TTC549 (cell line): Measurements from ENCODE around the gene KCNK1.
"Not testable (repeated sequence)": the region's sequence is repeated elsewhere in the genome, so short reads cannot be mapped to it uniquely, and the experiment has no call there.

Experiments
- FAIRE-seq: peaks from 2 replicates; lab custom pipeline; 2012; peaks lifted over from hg19 to GRCh38; lab: Jason Lieb, UNC

The KCNK1 gene

DNA sequence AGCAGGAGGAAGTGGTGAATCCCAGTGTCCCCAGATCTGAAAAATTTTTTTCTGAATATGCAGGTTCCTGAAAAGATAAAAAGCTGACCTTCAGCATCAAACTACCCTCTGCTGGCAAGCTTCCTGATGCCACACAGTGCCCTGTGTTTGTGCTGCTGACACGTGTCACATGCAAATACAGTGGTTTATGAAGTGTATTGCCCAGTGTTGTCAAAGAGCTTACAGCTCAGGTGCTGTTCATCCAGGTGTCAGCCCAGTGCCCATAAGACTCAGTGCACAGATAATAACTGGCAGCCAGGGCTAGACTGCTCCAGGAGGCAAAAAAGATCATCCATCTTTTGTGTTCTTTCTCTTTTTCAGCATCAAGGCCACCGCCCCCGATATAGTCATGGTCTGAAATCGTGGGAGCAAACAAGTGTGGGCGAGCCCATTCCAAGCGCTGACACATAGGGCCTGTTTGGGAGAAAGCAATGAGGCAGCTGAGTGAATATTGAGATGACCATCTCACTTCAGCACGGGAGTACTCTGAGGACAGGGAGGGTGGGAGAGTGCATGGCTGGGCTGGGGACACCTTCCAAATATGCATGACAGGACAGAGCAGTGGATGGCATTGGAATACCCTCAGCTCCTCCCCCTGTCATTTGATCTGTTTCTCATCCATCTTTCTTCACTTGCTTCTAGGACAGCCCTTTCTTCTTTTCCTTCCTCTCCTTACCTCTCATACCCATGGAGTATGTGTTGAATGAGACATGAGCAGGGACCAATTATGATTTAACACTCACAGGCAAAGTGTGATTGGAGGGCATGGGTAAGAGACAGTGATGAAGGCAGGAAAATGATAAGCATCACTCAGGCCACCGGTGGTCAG, 6.4 kb upstream of the KCNK1 start:
- FAIRE-seq: no peak

DNA sequence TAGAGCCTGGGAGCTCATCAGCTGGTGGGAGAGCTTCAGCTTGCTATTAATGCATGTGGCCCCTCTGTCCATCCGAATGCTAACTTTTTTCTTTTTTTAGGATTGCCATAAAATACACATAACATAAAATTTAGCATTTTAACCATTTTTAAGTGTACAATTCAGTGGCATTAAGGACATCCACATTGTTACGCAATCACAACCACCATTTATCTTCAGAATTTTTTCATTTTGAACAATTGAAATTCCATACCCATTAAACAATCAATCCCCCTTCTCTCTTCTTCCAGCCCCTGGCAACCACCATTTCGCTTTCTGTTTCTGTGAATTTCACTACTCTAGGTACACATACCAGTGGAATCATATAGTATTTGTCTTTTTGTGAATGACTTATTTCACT, 4.9 kb upstream of the KCNK1 start:
- FAIRE-seq: no peak

GRCh38 chr1:233609926-233610325, 4.0 kb upstream of the KCNK1 start:
- no peak for FAIRE-seq

DNA sequence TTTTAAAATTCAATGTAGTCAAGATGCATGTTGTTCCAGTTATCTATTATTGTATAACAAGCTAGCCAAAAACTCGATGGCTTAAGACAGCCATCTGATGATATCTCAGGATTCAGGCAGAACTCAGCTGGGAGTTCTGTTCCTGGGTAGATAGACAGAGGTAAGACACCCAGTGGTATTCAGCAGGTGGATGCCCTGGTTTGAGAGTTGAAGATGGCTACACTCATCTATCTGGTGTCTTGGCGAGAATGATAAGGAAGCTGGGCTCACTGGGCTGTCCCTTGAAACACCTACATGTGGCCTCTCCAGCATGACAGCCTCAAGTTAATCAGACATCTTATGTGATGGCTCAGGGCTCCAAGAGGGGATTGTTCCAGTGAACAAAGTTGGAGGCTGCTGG, 3.3 kb upstream of the KCNK1 start:
- FAIRE-seq: no peak

DNA sequence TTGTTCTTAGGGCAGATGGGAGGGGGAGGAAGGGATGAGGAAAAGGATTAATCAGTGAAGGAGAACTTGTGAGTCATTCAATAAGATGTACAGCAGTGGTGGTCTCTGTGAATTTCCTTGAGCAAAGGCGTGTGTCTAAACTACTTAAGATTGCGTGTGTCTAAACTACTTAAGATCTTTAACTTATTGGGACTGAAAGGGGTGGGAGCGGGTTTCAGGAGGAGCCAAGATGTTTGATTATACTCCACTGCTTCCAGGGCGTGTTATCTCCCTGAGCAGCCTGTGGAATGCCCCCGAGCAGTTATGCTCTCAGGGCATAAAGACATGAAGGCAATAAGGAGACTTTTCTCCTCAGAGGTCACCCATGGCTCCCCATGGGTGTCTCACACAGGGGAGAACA, 2.5 kb upstream of the KCNK1 start:
- not testable (repeated sequence) for FAIRE-seq

GRCh38 chr1:233614173-233614742, 352 bp downstream of the KCNK1 start:
- FAIRE-seq: no peak

DNA sequence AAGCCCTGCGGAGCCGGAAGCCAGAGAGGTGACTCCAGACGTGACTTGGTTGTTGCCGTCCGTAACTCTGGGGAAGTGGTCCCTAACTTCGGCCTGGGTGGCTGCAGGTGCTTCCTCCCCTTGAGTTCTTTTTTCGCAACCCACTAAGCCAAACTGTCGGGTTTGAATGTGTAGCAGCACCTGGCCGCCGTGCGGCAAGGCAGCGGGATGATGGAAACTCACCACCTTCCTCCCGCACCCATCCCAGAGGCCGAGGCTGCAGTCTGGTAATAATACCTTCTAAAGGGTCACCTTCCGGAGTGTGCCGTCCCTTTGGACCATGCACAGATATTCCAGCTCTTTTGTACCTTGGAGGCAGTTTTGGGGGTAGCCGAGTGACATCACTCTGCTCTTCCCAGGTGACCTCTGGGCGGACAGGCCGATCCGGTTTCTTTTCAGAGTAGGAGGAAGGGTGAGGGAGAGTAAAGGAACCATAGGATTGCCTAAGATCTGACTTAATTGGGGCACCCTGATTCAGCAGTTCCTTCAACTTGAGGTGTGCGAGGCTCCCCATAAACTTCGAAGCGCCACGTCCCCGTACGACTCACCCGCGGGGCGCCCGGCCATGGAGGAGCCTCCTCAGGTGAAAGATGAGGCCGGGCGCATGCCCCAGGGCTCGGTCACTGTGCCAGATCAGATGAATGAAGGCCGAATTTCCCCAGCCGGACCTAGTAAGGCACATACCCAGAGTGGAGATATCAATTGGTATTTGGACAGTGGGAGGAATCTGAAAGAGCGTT, 1.0 kb downstream of the KCNK1 start:
- no peak for FAIRE-seq

DNA sequence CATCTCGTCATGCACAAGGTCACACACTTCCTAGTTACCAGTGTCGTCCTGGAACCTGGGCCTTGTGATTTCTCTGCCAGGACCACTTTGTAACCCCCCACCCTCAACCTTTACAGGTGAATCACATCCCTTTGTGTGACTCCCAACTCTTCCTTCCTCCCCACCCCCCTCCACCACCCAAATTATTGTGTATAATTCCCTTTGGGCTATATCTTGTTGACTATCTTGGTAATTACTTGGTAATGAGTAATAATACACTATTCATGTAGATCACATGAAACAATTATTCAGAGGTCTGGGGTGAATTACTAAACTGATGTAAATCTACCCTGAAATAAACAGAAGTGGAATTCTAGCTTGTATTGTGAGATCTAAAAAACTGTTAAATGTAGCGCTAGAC, 1.7 kb downstream of the KCNK1 start:
- FAIRE-seq: no peak

- FAIRE-seq: no peak
These were observed 3.1 kb downstream of the KCNK1 start for GRCh38 chr1:233617025-233617424.

DNA sequence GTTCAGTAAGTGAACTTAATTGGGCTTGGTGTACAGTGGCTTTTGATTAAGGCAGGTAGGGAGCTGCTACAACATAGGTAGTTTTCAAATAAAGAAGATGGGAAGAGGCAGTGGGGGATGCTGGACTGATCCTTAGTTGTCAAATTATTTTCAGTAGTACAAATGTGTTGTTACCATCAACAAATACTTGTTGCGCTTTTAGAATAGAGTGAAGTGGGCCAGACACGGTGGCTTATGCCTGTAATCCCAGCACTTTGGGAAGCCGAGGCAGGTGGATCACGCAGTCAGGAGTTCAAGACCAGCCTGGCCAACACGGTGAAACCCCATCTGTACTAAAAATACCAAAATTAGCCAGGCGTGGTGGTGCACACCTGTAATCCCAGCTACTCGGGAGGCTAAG, 5.5 kb downstream of the KCNK1 start:
- not testable (repeated sequence) for FAIRE-seq

DNA sequence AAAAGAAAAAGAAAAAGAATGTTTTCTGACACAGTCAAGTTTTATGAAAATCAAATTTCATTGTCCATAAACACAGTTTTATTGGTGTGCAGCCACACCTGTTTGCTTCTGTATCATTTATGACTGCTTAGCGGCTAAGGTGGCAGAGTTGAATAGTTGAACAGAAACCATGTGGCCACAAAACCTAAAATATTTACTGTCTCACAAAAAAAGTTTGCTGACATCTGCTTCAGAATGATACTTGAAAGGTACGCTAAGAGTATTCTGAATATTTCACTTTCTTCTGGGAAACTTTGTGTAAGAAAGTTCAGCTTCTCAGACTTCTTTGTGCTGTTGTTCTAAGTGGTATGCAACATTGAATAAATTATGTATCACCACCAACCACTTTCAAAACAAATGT, 6.2 kb downstream of the KCNK1 start:
- no peak for FAIRE-seq

GRCh38 chr1:233621923-233622322, 8.0 kb downstream of the KCNK1 start:
- FAIRE-seq: no peak

- no peak for FAIRE-seq
These were observed 10.4 kb downstream of the KCNK1 start for GRCh38 chr1:233624289-233624688.

DNA sequence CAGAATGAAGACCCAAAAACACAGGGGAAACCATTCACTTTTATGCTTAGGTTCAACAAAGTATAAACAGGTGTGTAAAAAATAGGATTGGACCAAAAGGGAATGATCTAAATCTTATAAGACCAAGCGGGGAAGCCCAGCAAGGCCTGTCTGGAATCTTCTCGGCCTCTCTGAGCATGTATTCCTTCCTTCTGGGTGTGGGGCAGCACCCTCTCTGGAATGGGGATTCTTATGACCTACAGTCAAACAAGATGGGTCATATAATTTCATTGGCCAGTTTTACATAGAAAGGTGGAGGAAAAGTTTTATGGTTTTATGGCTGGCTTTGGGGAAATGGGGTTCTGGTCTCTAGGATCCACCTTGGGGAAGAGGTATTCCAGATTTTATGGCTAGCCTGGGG, 11.2 kb downstream of the KCNK1 start:
- FAIRE-seq: no peak

GRCh38 chr1:233625510-233625981, 11.6 kb downstream of the KCNK1 start:
- no peak for FAIRE-seq

GRCh38 chr1:233627376-233627775, 13.5 kb downstream of the KCNK1 start:
- FAIRE-seq: no peak

- no peak for FAIRE-seq
These were observed 13.9 kb downstream of the KCNK1 start for GRCh38 chr1:233627823-233628222.

- no peak for FAIRE-seq
These were observed 15.5 kb downstream of the KCNK1 start for GRCh38 chr1:233629305-233629935.

DNA sequence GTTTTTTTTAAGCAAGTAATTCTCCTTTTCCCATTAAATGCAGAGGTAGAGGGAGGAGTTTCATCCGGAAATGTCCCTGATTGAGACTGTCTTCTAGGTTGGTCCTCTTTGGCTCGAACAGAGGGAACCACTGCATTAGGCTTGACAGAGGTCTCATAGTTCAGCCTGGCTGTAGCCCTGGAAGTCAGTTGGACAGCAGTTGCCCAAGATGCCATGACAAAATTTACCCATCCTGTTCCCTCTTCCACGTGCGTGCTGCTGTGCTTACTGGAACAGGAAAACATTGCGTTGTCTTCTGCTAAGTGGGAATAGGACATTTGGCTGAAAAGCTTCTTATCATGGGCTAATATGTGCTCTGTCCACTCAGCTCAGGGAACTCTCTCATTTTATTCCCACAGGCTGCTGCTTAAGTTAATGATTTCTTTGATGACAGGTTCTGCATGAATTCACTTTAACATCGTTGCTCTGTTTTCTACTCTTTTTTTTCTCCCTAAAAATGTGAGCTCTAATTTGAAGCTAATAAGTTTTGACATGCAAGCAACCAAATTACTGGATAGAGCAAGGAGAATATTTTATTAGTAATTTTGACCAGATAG, 18.0 kb downstream of the KCNK1 start:
- FAIRE-seq: no peak

DNA sequence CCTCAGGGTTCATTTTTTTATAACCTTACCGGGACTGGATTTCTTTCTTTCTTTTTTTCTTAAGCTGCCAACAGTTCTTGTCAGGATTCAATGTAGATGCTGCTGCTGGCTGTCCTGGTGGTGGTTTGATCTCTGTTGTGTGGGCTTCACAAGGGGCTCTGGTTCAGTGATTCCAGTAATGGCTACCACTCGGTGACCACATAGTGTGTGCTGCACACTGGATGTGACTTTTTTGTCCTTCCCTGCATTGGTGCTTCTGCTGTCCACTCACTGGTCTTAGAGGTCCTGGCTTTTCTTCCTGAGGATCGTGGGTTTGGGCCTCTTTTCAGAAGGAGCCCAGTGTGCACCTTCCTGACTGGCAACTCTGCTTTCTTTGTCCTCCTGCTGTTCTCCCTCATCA, 18.5 kb downstream of the KCNK1 start:
- FAIRE-seq: no peak

- no peak for FAIRE-seq
These were observed 22.0 kb downstream of the KCNK1 start for GRCh38 chr1:233635765-233636502.

- no peak for FAIRE-seq
These were observed 22.6 kb downstream of the KCNK1 start for GRCh38 chr1:233636503-233636877.
